NCI-H774 (cell line): Measurements from ENCODE around the gene TMEM119.
"Not testable (repeated sequence)": the region's sequence is repeated elsewhere in the genome, so short reads cannot be mapped to it uniquely, and the experiment has no call there.

ENCODE experiments used
- DNase-seq: peaks from one replicate; lab custom pipeline; 2025; lab: John Stamatoyannopoulos, UW

The TMEM119 gene

DNA sequence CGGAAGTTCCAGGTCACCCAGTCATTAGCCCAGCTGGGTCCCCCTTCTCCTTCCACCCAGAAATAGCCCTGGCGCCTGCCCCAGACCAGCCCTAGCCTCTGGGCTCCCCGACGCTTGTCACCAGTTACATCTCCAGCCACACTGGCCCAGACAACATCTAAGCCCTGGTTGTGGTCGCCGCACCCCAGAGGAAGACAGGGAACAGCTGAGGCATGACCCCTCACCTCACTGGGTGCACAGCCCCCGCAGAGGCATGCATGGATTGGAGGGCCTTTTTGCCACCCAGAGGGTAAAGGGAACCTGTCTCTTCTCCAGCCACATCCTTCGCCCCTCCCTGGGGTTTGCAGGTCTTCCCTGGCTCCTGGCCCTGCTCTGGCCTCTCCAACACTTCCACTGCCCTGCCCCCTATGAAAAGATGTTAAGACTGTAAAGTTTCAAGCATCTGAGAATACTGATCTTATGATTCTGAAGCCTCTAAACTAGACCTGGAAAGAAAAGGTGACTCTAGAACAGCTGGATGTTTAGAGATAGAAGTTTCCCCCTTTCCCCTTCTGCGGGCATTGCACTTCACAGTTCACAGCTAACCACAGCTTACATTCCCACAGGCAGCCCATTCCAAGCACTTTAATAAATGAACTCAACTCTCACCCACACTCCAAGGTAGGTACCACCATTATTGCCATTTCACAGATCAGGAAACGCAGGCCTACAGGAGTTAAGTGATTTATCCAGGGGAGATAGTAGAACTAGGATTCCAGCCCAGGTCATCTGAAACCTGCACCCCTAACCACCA lies 14.7 kb downstream of the TMEM119 start:
- DNase-seq = no peak

DNA sequence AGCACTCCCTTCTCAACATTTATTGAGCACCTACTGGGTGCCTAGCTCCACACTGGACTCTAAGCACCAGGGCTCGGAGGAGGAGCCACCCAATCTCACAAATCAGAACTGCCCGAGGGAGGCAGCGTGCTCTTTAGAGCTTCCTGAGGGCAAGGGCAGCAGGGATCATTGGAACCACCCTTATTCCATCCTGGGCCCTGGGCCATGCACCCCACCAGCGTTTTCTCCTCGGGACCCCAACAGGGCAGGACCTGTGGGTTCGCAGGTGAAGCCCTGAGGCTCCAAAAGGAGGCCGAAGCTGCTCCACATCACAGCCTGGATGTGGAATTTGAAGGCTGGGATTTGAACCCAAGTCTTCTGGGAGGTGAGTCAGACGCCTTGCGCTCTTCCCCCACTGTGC lies 15.4 kb downstream of the TMEM119 start:
- no peak for DNase-seq

GRCh38 chr12:108581311-108582227 lies 16.3 kb downstream of the TMEM119 start:
- DNase-seq = no peak

- DNase-seq = no peak
These were observed 17.4 kb downstream of the TMEM119 start for GRCh38 chr12:108580531-108580930.

DNA sequence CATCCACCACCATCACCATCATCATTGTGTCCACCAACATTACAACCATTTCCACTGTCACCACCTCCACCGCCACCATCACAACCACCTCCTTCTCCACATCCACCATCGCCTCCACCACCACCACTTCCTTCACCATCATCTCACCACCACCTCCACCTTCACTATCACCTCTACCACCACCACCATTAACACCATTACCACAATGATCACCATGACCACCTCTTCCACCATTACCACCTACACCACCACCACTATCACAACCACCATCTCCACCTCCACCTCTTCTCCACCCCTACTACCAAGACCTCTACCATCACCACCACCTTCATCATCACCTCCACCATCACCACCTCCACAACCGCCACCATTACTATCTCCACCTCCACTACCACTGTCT lies 19.1 kb downstream of the TMEM119 start:
- DNase-seq = no peak

DNA sequence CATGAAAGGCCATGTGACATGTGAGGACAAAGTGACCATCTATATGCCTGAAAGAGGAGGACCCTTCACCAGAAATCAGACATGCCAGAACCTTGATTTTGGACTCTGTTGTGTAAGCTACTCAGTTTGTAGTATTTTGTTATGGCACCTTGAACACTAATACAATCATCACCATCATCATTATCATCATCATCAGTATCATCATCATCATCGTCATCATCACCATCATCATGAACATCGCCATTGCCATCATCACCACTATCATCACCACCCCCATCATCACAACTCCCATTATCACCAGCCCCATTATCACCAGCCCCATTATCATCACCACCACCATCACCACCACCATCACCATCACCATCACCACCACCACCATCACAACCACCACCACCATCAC lies 19.6 kb downstream of the TMEM119 start:
- DNase-seq = no peak

GRCh38 chr12:108577458-108577857 lies 20.4 kb downstream of the TMEM119 start:
- no peak for DNase-seq

GRCh38 chr12:108576660-108577234 lies 21.1 kb downstream of the TMEM119 start:
- DNase-seq = no peak

DNA sequence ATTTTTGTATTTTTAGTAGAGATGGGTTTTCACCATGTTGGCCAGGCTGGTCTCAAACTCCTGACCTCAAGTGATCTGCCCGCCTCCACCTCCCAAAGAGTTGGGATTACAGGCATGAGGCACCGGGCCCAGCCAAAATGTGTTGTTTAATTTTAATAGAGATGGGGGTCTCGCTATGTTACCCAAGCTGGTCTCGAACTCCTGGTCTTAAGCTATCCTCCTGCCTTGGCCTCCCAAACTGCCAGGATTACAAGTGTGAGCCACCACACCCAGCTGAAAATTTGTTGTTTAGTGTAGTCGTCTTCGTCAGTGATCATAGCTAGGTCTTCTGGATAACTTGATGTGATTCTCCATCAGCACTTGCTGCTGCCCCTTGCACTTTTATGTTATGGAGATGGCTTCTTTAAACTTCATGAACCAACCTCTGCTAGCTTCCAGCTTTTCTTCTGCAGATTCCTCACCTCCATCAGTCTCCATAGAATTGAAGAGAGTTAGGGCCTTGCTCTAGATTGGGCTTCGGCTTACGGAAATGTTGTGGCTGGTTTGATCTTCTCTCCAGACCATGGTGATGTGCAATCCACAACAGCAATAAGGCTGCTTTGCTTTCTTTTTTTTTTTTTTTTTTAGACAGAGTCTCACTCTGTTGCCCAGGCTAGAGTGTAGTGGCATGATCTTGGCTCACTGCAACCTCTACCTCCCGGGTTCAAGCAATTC lies 22.5 kb downstream of the TMEM119 start:
- no peak for DNase-seq

DNA sequence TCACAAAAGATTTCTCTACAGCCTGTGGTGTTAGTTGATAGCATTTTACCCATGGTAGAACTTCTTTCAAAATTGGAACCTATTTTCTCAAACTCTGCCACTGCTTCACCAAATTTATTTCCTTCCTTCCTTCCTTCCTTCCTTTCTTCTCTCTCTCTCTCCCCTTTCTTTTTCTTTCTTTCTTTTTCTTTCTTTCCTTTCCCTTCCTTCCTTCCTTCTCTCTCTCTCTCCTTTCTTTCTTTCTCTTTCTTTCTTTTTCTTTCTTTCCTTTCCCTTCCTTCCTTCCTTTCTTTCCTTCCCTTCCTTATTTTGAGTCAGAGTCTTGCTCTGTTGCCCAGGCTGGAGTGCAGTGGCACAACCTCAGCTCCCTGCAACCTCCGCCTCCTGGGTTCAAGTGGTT lies 23.6 kb downstream of the TMEM119 start:
- not testable (repeated sequence) for DNase-seq

DNA sequence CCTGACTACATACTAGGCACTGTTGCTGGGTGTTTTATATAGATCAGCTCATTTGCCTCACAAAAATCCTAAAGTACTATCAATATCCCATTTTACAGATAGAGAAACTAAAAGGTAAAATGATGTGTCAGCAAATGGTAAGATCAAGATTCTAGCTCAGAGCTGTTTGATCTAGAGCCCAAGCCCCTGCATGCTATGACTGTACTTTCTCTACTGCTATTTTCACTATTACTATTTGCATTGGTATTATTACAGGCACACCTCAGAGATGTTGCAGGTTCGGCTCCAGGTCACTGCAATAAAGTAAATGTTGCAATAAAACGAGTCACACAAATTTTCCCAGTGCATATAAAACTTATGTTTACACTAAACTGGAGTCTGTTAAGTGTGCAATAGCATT lies 24.6 kb downstream of the TMEM119 start:
- DNase-seq = no peak

- DNase-seq = no peak
These were observed 25.6 kb downstream of the TMEM119 start for GRCh38 chr12:108572166-108572790.

GRCh38 chr12:108571609-108572165 lies 26.2 kb downstream of the TMEM119 start:
- no peak for DNase-seq

- no peak for DNase-seq
These were observed 26.9 kb downstream of the TMEM119 start for GRCh38 chr12:108570743-108571608.

DNA sequence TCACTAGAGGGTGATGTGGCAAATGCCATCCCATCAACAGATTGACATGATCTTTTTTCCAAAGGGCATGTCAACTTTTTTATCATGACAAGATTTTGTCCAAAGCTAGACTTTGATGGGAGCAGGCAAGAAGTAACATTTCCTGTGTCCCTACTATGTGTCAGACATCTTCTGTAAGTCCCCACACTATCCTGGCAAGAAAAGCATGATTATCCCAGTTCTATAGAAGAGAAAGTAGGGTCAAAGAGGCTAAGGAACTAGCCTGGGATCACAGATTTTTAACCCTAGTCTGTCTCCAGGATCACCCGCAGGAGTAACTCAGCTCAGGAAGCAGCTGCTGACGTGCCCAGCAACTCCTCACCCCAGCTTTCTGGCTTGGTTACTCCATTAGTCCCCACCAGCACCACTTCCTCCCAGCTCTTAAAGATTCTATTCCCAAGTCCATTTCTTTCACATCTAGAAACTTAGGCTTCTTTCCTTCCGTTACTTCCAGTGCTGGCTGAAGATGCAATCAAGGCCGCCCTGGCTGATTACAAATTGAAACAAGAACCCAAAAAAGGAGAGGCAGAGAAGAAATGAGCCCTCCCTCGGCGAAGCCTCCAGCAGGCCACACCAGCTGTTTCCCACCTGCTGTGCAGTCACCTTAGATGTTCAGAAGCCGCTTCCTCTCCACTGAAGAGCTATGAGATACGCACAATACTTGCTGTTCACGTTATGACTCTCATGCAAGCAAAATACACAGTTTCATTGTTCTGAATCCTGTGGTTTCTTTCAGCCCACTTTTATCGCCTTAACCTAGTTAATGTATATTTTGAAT lies 29.3 kb downstream of the TMEM119 start:
- no peak for DNase-seq

GRCh38 chr12:108567406-108568337 lies 30.2 kb downstream of the TMEM119 start:
- DNase-seq = no peak

DNA sequence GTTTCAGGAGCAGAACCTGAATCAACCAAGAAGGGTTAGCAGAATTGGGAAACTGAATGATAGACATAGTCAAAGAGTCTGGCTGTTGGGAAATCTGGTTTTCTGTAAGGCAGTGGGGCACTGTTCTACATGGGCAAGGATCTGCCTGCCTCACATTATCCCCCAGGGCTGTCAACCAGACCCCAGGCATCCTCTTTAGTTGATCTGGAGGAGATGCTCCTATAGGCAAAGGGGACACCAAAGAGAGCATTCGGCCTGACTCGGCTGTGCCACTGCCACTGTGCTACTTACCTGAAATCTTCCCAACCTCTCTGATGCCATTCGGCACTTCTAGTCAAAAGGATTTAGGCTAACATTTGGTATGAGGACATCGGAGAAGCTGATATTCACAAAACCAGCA lies 31.4 kb downstream of the TMEM119 start:
- DNase-seq = no peak

GRCh38 chr12:108565976-108566375 lies 31.9 kb downstream of the TMEM119 start:
- DNase-seq = peak; percentile 58
